Activated B cell treated with CpG ODN at 0.5 μM for 24 hours (primary cell): Measurements from ENCODE around the gene RAD51B. TPM values are rescaled to one million over a fixed set of nuclear protein-coding genes. Genes with fewer than 3 reads are reported as not detected.
"Not testable (repeated sequence)": the region's sequence is repeated elsewhere in the genome, so short reads cannot be mapped to it uniquely, and the experiment has no call there.

Experiments used
- ATAC-seq: fragments of 200-7000 bp; cut with Tn5 transposase; one replicate; pipeline ENCODE4 v1.10.0; 2021; ENCODE audit warnings: low read depth, mild to moderate bottlenecking, moderate library complexity
- CTCF ChIA-PET: fragments of 350-600 bp; sonication (Branson Sonifier 250); formaldehyde crosslinking; loops from one replicate; lab custom pipeline; 2021; ENCODE audit warnings: antibody characterized with exemption; lab: Charles Lee
- POLR2A ChIA-PET: fragments of 350-600 bp; sonication (Branson Sonifier 250); formaldehyde crosslinking; loops from one replicate; lab custom pipeline; 2021; ENCODE audit warnings: antibody characterized with exemption; lab: Charles Lee
- DNase-seq: peaks from one replicate; pipeline ENCODE4 v3.0.0; 2022
- H3K27ac Mint-ChIP-seq: one replicate; pipeline ENCODE4 v1.8.0; 2020; ENCODE audit warnings: mixed read lengths
- H3K27me3 Mint-ChIP-seq: one replicate; pipeline ENCODE4 v1.8.0; 2021; ENCODE audit warnings: mixed read lengths
- H3K36me3 Mint-ChIP-seq: one replicate; pipeline ENCODE4 v1.8.0; 2021; ENCODE audit warnings: low read depth, mixed read lengths
- H3K4me1 Mint-ChIP-seq: one replicate; pipeline ENCODE4 v1.8.0; 2021; ENCODE audit warnings: mixed read lengths
- H3K4me3 Mint-ChIP-seq: one replicate; pipeline ENCODE4 v1.8.0; 2020; ENCODE audit warnings: mild to moderate bottlenecking, mixed read lengths
- H3K9me3 Mint-ChIP-seq: one replicate; pipeline ENCODE4 v1.8.0; 2020; ENCODE audit warnings: mixed read lengths
- intact Hi-C: fragments of 100-400 bp; cut with micrococcal nuclease; formaldehyde crosslinking; loops from one replicate; pipeline ENCODE4 v1.15.1; 2024
- total RNA-seq: library from RNA; stranded (reverse); gene quantifications from 2 replicates; pipeline ENCODE4 v1.2.3, GENCODE V29; 2022
- TF ChIP-seq, protein P1 (sequence below): fragments of 200-600 bp; IDR thresholded peaks from one replicate; pipeline ENCODE4 v1.8.0; 2022; ENCODE audit warnings: antibody characterized with exemption, mild to moderate bottlenecking

The RAD51B gene
- total RNA-seq, 1 donor from 2014 or later, result 53.9 TPM

DNA sequence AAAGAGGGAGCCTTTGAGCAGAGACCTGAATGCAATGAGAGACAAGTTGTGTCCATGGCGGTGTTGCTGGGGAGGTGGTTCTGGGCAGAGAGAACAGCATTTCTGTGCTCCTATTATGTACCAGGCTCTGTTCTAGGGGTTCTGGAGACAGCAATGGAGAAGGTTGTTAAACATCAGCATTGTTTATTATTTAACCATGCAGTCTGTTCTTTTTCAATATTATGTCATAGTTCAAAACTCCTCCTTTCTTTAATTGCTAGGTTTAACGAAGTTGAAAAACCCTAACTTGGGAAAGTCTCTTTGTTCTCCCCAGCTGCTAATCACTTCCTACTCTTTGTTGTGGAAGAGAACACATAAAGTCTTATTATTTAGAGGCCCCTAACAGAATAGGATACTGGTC lies 279.3 kb downstream of the RAD51B start:
- H3K9me3 Mint-ChIP-seq, result peaks cover 45% of the 10 kb centered on the region
- H3K4me1 Mint-ChIP-seq, result no peaks in the 10 kb centered on the region
- H3K36me3 Mint-ChIP-seq, result peaks cover 48% of the 10 kb centered on the region

DNA sequence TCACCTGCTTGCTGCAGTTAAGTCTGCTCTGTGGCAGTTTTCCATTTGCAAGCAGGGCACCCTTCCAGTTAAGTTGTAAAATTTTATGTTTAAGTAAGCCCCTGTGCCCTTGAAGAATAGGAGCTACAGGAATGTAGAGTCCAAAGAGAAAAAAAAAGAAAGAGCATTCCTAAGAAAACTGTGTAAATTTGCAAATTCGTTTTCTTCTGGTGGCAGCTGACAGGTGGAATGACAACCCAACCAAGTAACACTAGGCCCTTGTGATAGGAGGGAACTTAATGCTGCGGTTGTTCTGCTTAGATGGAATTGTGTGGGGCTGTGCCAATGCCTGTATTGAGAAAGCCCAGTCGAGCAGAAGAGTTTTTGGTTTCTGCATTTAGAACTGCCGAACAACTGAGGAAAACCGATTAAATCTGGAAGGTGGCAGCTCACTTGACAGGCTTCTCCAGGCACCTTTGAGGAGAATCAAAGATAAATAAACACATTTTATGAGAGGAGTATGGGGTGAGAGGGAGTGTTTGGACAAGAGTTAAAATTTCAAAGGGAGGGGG lies 280.0 kb downstream of the RAD51B start:
- H3K36me3 Mint-ChIP-seq, result peaks cover 48% of the 10 kb centered on the region
- no peak overlapping the region for H3K4me3 Mint-ChIP-seq
- H3K4me1 Mint-ChIP-seq, result no peaks in the 10 kb centered on the region

More for the DNA sequence above, 279.3 kb downstream of the RAD51B start:
- DNase-seq (no peak), ATAC-seq (no peak)
- TF ChIP-seq, protein P1, sequence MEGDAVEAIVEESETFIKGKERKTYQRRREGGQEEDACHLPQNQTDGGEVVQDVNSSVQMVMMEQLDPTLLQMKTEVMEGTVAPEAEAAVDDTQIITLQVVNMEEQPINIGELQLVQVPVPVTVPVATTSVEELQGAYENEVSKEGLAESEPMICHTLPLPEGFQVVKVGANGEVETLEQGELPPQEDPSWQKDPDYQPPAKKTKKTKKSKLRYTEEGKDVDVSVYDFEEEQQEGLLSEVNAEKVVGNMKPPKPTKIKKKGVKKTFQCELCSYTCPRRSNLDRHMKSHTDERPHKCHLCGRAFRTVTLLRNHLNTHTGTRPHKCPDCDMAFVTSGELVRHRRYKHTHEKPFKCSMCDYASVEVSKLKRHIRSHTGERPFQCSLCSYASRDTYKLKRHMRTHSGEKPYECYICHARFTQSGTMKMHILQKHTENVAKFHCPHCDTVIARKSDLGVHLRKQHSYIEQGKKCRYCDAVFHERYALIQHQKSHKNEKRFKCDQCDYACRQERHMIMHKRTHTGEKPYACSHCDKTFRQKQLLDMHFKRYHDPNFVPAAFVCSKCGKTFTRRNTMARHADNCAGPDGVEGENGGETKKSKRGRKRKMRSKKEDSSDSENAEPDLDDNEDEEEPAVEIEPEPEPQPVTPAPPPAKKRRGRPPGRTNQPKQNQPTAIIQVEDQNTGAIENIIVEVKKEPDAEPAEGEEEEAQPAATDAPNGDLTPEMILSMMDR, result no peak
- no peak overlapping the region for H3K4me3 Mint-ChIP-seq
- ChIA-PET POLR2A (no interaction called here), CTCF (no interaction called here)
- H3K27me3 Mint-ChIP-seq, result no peaks in the 10 kb centered on the region
- H3K27ac Mint-ChIP-seq, result no peak overlapping the region
- intact Hi-C loops, result no loop called here

DNA sequence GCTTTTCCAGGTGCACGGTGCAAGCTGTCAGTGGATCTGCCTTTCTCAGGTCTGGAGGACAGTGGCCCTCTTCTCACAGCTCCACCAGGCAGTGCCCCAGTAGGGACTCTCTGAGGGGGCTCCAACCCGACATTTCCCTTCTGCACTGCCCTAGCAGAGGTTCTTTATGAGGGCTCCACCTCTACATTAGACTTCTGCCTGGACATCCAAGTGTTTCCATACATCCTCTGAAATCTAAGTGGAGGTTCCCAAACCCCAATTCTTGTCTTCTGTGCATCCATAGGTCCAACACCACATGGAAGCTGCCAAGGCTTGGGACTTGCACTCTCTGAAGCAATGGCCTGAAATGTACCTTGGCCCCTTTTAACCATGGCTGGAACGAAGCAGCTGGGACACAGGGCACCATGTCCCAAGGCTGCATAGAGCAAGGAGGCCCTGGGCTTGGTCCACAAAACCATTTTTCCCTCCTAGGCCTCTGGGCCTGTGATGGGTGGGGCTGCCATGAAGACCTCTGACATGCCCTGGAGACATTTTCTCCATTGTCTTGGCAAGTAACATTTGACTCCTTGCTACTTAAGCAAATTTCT lies 282.2 kb downstream of the RAD51B start:
- POLR2A ChIA-PET, H3K27me3 Mint-ChIP-seq, H3K27ac Mint-ChIP-seq, DNase-seq, ATAC-seq, CTCF ChIA-PET, H3K4me1 Mint-ChIP-seq, intact Hi-C loops, H3K4me3 Mint-ChIP-seq: not testable (repeated sequence)
- peaks cover 47% of the 10 kb centered on the region for H3K9me3 Mint-ChIP-seq
- peaks cover 48% of the 10 kb centered on the region for H3K36me3 Mint-ChIP-seq

More for the DNA sequence above, 280.0 kb downstream of the RAD51B start:
- Mint-ChIP-seq H3K9me3 (peaks cover 47% of the 10 kb centered on the region), H3K27me3 (no peaks in the 10 kb centered on the region), H3K27ac (no peak overlapping the region)
- DNase-seq (no peak), ATAC-seq (no peak)
- intact Hi-C loops, result no loop called here
- TF ChIP-seq, protein P1, result no peak
- POLR2A ChIA-PET, result no interaction called here
- CTCF ChIA-PET, result no interaction called here

DNA sequence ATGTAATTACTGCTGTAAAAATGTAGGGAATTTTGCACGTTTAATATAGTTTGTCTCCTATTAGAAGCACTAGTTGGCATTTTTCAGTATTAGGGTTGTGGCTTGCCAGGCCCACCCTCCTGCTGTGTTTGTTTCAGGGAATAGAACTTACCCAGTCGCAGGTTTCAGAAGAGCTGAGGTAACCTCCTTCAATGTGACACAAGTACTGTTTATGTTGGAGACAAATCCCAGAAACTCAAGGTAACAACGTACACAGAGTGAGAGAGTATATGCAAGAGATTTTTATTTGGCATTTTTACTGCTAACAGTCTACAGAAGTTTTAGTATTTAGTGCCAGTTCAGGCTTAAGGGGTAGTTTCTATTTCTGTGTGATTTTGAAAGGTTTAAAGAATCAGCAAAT lies 284.3 kb downstream of the RAD51B start:
- no peak for ATAC-seq
- ChIA-PET CTCF (no interaction called here), POLR2A (no interaction called here)
- H3K27me3 Mint-ChIP-seq, result no peaks in the 10 kb centered on the region
- peaks cover 34% of the 10 kb centered on the region for H3K36me3 Mint-ChIP-seq
- intact Hi-C loops, result no loop called here
- no peaks in the 10 kb centered on the region for H3K4me1 Mint-ChIP-seq
- H3K27ac Mint-ChIP-seq, result no peak overlapping the region
- peaks cover 34% of the 10 kb centered on the region for H3K9me3 Mint-ChIP-seq
- DNase-seq, result no peak
- TF ChIP-seq, protein P1, result no peak
- no peak overlapping the region for H3K4me3 Mint-ChIP-seq

DNA sequence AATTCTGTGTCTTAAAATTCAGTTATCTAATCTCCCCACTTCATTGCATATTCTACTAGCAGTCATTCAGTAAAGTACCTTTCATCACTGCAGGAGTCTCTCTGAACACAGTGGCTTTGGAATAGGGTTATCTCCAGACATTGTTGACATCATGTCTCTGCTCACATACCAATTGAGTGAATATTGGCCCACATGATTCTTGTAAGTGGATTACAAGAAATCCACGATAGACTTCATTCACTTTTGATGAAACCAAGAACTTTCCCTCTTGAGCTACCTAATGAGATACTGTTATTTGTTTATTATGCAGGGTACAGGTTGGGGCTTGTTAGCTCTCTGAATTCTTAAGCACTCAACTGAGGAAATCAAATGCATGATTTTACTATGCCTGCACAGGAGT lies 284.9 kb downstream of the RAD51B start:
- peaks cover 2% of the 10 kb centered on the region for H3K4me1 Mint-ChIP-seq
- peaks cover 28% of the 10 kb centered on the region for H3K36me3 Mint-ChIP-seq
- no peaks in the 10 kb centered on the region for H3K27me3 Mint-ChIP-seq
- peaks cover 27% of the 10 kb centered on the region for H3K9me3 Mint-ChIP-seq
- intact Hi-C loops, result no loop called here
- ChIA-PET CTCF (no interaction called here), POLR2A (no interaction called here)
- ATAC-seq (no peak), DNase-seq (no peak)
- no peak overlapping the region for H3K4me3 Mint-ChIP-seq
- TF ChIP-seq, protein P1, result no peak
- H3K27ac Mint-ChIP-seq, result no peak overlapping the region

DNA sequence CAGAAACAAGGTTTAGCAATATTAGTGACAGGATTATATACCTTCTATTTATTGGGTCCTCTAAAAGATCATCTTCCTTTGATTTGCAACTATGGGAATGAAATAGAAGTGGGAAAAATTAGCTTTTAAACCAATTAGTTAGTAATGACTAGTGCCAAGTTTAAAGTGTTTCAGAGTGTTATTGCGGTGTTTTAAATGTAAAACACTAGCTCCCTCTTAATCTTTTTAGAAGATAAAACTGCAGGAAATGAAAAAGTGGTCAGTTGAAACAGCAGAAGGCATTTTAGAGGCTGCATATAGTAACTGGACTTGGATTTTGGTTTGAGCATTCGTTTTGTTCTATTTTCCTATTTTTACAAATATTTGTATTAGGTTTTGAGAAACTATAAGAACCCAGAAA lies 286.2 kb downstream of the RAD51B start:
- Mint-ChIP-seq H3K9me3 (peaks cover 18% of the 10 kb centered on the region), H3K4me3 (no peak overlapping the region), H3K27ac (no peak overlapping the region), H3K36me3 (peaks cover 19% of the 10 kb centered on the region), H3K27me3 (no peaks in the 10 kb centered on the region), H3K4me1 (peaks cover 2% of the 10 kb centered on the region)
- TF ChIP-seq, protein P1, result no peak
- intact Hi-C loops, result no loop called here
- ChIA-PET POLR2A (no interaction called here), CTCF (no interaction called here)
- no peak for ATAC-seq
- no peak for DNase-seq
